Suprapubic skin (tissue), 4 donors: ENCODE measurements around the gene LILRB2. TPM values are rescaled to one million over a fixed set of nuclear protein-coding genes. Genes with fewer than 3 reads are reported as not detected.
A peak's percentile ranks its signal among the peaks of the same experiment; 100 is the strongest.
"Not testable (repeated sequence)": the region's sequence is repeated elsewhere in the genome, so short reads cannot be mapped to it uniquely, and the experiment has no call there.

Experiments
- DNase-seq, 2 donors: peaks; one replicate each; pipeline ENCODE4 v3.0.0-alpha.2; 2019; ENCODE audit warnings: low spot score in 2 of 2
- H3K27ac ChIP-seq: fragments of 200-600 bp; sonication (generic); one replicate; pipeline ENCODE4 v1.5.1; 2019
- H3K27me3 ChIP-seq: fragments of 200-600 bp; sonication (generic); one replicate; pipeline ENCODE4 v1.5.1; 2019
- H3K36me3 ChIP-seq: fragments of 200-600 bp; sonication (generic); one replicate; pipeline ENCODE4 v1.5.1; 2019
- H3K4me1 ChIP-seq: fragments of 200-600 bp; sonication (generic); one replicate; pipeline ENCODE4 v1.5.1; 2019
- H3K4me3 ChIP-seq: fragments of 200-600 bp; sonication (generic); one replicate; pipeline ENCODE4 v1.5.1; 2019; ENCODE audit warnings: mild to moderate bottlenecking
- H3K9me3 ChIP-seq: fragments of 200-600 bp; sonication (generic); one replicate; pipeline ENCODE4 v1.5.1; 2019
- EP300 ChIP-seq: sonication (generic); formaldehyde crosslinking; IDR thresholded peaks from one replicate; pipeline ENCODE4 v1.6.1; 2017; ENCODE audit warnings: antibody characterized with exemption
- POLR2A ChIP-seq, 2 donors: fragments of 450-650 bp; IDR thresholded peaks; one replicate each; pipeline ENCODE4 v1.6.1; 2017; ENCODE audit warnings: antibody characterized with exemption in 2 of 2, mild to moderate bottlenecking in 2 of 2, moderate library complexity in 2 of 2
- POLR2AphosphoS5 ChIP-seq, 3 donors: sonication (generic); formaldehyde crosslinking; IDR thresholded peaks; one replicate each; pipeline ENCODE4 v1.6.1; 2017; ENCODE audit warnings: antibody characterized with exemption in 3 of 3
- WGBS: methylation state at CpG from one replicate; pipeline ENCODE4 v1.1.5; 2018; 5-methylcytosine and 5-hydroxymethylcytosine counted together
- total RNA-seq, 4 donors: library from RNA; depleted of rRNA; stranded (reverse); fragments of >200 nt; gene quantifications; one replicate each; pipeline ENCODE4 v1.1.0, GENCODE V29; 2016
- TF ChIP-seq, protein P1 (sequence below), 2 donors: fragments of 200-600 bp in 1 of 2; fragments of 450-650 bp in 1 of 2; sonication (generic) in 1 of 2; IDR thresholded peaks; one replicate each; pipeline ENCODE4 v1.5.1; 2016 to 2019; ENCODE audit warnings: antibody characterized with exemption in 2 of 2, mild to moderate bottlenecking in 1 of 2, moderate library complexity in 1 of 2

LILRB2 gene
- total RNA-seq, 4 donors from 2014 or later = 0.38 to 0.80 (median 0.64) TPM; not detected in 1

DNA sequence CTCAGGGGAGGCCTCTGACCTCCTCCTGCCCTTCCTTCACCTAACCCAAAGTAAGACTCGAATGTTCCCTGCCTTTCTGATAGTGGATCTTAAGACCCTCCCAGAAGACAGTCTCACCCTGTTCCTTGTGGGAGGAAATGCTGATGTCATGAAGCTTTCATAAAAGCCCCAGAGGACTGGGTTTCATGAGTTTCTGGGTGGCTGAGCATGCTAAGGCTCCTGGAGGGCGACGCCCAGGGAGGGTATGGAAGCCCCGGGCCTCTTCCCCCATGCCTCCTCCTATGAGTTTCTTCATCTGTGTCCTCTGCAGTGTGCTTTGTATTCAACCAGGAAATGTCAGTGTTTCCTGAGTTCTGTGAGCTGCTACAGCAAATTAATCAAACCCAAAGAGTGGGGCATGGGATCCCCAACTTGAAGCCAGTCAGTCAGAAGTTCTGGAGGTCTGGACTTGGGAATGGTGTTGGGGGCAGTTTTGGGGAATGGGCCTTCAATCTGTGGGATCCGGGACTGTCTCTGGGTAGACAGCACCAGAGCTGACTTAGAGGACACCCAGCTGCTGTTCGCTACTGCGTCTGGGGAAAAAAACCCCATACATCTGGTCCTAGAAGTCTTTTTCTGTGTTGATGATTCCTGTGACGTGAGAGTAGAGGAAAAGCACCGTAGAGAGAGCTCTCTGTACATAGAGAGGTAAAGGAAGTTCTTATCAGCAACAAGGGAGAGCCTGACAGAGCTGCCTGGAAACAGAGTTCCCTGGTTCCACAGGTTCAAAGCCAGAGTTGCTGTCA is 2.0 kb upstream of the LILRB2 start:
- Histone ChIP-seq H3K36me3 (no peaks in the 10 kb centered on the region), H3K4me1 (no peaks in the 10 kb centered on the region), H3K27me3 (peaks cover 30% of the 10 kb centered on the region), H3K27ac (no peak overlapping the region), H3K4me3 (no peak overlapping the region), H3K9me3 (no peaks in the 10 kb centered on the region)
- WGBS = 46% methylated on average over 9 of the region's 9 CpGs
- peak in 1 of 2 donors; percentile 50 for DNase-seq
- no peak for TF ChIP-seq EP300
- TF ChIP-seq, protein P1, sequence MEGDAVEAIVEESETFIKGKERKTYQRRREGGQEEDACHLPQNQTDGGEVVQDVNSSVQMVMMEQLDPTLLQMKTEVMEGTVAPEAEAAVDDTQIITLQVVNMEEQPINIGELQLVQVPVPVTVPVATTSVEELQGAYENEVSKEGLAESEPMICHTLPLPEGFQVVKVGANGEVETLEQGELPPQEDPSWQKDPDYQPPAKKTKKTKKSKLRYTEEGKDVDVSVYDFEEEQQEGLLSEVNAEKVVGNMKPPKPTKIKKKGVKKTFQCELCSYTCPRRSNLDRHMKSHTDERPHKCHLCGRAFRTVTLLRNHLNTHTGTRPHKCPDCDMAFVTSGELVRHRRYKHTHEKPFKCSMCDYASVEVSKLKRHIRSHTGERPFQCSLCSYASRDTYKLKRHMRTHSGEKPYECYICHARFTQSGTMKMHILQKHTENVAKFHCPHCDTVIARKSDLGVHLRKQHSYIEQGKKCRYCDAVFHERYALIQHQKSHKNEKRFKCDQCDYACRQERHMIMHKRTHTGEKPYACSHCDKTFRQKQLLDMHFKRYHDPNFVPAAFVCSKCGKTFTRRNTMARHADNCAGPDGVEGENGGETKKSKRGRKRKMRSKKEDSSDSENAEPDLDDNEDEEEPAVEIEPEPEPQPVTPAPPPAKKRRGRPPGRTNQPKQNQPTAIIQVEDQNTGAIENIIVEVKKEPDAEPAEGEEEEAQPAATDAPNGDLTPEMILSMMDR (IDR thresholded peaks at IDR 0.05) = no peak
- TF ChIP-seq POLR2AphosphoS5 (IDR thresholded peaks at IDR 0.05) = no peak
- TF ChIP-seq POLR2A (IDR thresholded peaks at IDR 0.05) = no peak

DNA sequence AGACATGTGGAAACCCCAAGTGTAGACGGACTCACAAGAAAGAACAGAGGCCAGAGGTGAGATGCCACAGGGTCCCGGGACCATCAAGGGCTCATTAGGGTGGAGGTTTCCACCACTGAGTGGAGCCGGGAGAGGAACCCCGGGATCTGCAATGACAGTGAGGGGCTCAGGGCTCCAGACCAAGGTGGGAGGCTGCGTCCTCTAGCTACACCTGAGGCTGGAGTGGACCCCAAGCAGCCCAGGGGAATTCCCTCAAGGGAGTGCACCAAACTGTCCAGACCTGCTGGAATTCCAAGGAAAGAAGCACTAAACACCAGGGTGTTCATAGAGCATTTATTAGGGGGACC is 792 bp upstream of the LILRB2 start:
- H3K4me3 ChIP-seq, H3K27ac ChIP-seq, H3K36me3 ChIP-seq, H3K4me1 ChIP-seq, H3K9me3 ChIP-seq: not testable (repeated sequence)
- peak in 1 of 2 donors; percentile 52 for DNase-seq
- H3K27me3 ChIP-seq = peaks cover 40% of the 10 kb centered on the region
- WGBS = 80% methylated on average over 5 of the region's 5 CpGs

DNA sequence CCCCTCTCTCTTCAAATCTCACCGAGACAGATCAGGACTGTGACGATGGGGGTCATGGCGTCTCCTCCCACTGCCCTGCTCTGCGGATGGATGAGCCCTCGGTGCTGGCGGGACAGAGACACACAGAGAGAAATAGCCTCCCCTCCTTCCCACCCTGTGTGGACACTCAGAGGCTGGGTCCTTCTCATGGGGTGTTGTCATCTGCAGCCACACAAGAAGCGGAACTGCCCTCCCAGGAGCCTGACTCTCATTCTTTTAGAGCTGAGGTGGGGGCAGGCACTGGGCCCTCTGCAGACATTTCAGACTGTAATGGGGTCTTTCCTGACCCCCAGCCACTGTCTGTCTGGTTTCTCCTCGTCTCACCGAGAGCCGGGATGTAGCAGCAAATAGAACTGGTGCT is 469 bp downstream of the LILRB2 start:
- Histone ChIP-seq H3K4me3 (peak overlapping the region; percentile 18), H3K27me3 (peaks cover 50% of the 10 kb centered on the region)
- H3K4me1 ChIP-seq, H3K9me3 ChIP-seq, H3K27ac ChIP-seq, H3K36me3 ChIP-seq: not testable (repeated sequence)
- WGBS = 53% methylated on average over 4 of the region's 10 CpGs
- DNase-seq = peak in 1 of 2 donors; percentile 69

DNA sequence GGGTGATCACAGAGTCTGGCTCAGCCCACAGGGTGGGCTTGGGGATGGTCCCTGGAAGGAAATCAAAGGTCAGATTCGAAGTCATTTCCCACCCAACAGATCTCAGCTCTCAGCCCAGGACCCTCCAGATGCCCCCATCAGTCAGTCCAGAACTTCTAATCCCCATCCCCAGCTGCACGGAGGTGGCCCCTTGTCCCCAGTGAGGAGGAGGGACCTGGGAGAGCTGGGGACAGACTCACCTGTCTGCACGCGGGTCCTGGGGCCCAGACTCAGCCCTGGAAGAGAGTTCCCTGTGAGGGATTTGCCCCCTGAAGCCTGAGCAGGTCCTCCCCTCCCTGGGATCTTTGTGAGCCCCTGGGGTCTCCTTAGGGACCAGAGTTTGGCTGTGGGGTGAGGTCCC is 885 bp downstream of the LILRB2 start:
- peaks cover 53% of the 10 kb centered on the region for H3K27me3 ChIP-seq
- WGBS = 40% methylated on average over 2 of the region's 4 CpGs
- not testable (repeated sequence) for H3K27ac ChIP-seq

DNA sequence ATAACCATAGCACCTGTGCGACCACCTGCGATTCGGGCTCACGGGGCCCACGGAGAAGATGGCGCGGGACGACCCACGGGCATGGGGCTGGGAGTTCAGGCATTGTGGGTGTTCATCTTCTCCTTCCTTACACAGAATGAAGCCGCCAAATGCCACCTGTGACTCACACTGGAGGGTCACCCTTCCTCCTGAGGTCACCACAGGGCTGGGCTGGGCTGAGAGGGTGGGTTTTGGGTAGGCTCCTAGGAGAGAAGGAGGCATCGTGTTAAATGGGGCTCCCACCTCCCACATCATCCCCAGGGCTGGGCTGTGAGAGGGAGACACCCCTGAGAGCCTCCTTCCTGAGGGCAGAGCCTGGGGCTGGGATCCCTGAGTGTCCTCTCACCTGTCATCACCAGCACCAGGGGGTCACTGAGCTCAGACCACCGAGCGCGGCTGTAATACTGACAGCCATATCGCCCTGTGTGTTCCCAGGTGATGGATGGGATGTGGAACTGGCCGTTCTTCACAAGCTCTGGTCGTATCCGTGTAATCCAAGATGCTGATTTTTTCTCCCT is 1.4 kb downstream of the LILRB2 start:
- Histone ChIP-seq H3K9me3 (no peaks in the 10 kb centered on the region), H3K36me3 (no peaks in the 10 kb centered on the region), H3K27me3 (peaks cover 59% of the 10 kb centered on the region), H3K4me1 (no peaks in the 10 kb centered on the region), H3K27ac (no peak overlapping the region), H3K4me3 (no peak overlapping the region)
- DNase-seq = peak in 1 of 2 donors; percentile 65
- TF ChIP-seq POLR2A (IDR thresholded peaks at IDR 0.05) = no peak
- no peak for TF ChIP-seq EP300
- TF ChIP-seq, protein P1 (IDR thresholded peaks at IDR 0.05) = no peak
- no peak for TF ChIP-seq POLR2AphosphoS5 (IDR thresholded peaks at IDR 0.05)
- 58% methylated on average over 2 of the region's 18 CpGs for WGBS

More for the DNA sequence above, 885 bp downstream of the LILRB2 start:
- not testable (repeated sequence) for H3K4me1 ChIP-seq, H3K36me3 ChIP-seq, H3K9me3 ChIP-seq
- peak overlapping the region; percentile 18 for H3K4me3 ChIP-seq
- DNase-seq = peak in 1 of 2 donors; percentile 29

DNA sequence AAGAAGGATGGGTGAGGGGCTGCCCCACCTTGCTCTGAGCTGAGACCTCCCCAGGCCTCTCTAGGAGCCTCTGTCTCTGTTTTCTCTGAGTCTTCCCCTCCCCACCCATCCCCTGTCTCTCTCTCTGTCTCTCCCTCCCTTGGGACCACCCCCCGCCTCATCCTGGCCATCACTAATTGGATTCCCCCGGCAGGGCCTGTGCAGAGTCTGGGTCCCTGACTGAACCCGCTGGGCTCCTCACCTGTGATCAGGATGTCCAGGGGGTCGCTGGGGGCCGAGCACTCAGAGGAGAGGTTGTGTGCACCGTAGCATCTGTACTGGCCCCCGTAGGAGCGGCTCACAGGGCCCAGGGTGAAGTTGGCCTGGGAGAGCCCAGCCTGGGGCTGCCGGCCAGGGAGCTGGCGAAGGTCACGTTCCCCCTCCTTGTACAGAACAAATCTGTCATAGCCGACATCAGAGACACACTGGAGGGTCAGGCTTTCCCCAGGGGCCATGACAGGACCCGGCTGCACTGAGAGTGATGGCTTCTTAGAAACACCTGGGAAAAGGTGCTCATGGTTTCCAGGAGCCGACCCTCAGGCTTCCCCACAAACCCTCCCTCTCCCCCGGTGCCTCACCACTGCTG is 2.2 kb downstream of the LILRB2 start:
- H3K4me1 ChIP-seq, H3K27ac ChIP-seq, H3K4me3 ChIP-seq, H3K36me3 ChIP-seq, H3K9me3 ChIP-seq: not testable (repeated sequence)
- 57% methylated on average over 15 of the region's 15 CpGs for WGBS
- peak; percentile 38 to 54 for DNase-seq
- peaks cover 57% of the 10 kb centered on the region for H3K27me3 ChIP-seq

DNA sequence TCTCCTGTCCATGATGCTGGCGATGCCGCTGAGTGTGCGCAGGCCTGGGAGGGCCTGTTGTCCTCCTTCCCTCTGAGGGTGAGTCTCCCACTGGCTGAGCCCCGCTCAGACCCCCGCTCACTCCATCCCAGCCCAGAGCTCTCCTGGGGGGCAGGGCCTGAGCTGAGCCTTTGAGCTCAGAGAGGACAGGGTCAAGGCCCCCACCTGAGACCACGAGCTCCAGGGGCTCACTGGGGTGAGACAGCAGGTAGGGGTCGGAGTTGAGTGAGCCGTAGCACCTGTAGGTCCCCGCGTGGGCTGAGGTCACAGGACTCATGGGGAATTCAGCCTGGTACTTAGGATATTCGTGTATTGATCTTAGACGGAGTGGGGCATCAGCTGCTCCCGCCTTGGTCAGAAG is 2.9 kb downstream of the LILRB2 start:
- not testable (repeated sequence) for H3K4me3 ChIP-seq, H3K27ac ChIP-seq, H3K4me1 ChIP-seq, H3K9me3 ChIP-seq, H3K36me3 ChIP-seq
- WGBS = 81% methylated on average over 11 of the region's 13 CpGs
- H3K27me3 ChIP-seq = peaks cover 57% of the 10 kb centered on the region
- DNase-seq = peak; percentile 25 to 34

DNA sequence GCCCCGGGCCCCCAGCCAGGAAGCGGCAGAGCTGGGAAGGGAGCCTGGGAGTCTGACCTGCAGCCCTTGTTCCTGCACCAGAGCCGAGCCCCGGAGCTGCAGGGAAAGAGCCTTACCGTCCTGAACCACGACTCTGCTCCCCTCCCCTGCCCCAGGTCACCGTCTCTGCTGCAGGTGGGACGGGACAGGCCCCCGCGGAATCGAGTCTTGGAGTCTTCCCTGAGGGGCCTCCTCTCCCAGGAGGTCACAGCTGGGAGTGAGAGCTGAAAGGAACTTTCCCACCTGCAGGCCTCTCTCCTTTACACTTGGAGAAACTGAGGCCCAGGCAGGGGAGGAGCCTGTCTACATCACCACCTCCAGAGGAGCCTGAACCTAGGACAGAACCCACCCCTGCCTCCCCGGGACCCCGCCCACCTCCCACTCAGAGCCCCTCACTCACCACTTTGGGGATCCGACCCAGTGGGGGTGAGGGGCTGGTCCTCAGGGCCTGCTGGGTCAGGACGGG is 3.7 kb downstream of the LILRB2 start:
- not testable (repeated sequence) for H3K9me3 ChIP-seq, H3K27ac ChIP-seq, H3K36me3 ChIP-seq, H3K4me1 ChIP-seq, H3K4me3 ChIP-seq
- no CpG with 5 or more reads among the region's 15 CpGs for WGBS
- peaks cover 58% of the 10 kb centered on the region for H3K27me3 ChIP-seq
- peak; percentile 35 to 54 for DNase-seq
